SIG-M5 (cell line): ENCODE data around the gene LETM1.

Experiments
- DNase-seq: peaks from one replicate; lab custom pipeline; 2025; lab: John Stamatoyannopoulos, UW

The LETM1 gene

GRCh38 chr4:1825326-1825725, 30.6 kb downstream of the LETM1 start:
- DNase-seq: no peak

- no peak for DNase-seq
Observed at GRCh38 chr4:1824746-1825145, 31.2 kb downstream of the LETM1 start.

GRCh38 chr4:1823545-1823932, 32.4 kb downstream of the LETM1 start:
- no peak for DNase-seq

- DNase-seq: no peak
Observed at GRCh38 chr4:1822568-1823544, 33.1 kb downstream of the LETM1 start.

- no peak for DNase-seq
Observed at GRCh38 chr4:1821679-1822567, 34.0 kb downstream of the LETM1 start.

- no peak for DNase-seq
Observed at GRCh38 chr4:1819816-1820215, 36.1 kb downstream of the LETM1 start.

- DNase-seq: no peak
Observed at GRCh38 chr4:1819284-1819683, 36.7 kb downstream of the LETM1 start.

- no peak for DNase-seq
Observed at GRCh38 chr4:1815997-1816860, 39.7 kb downstream of the LETM1 start.

- DNase-seq: no peak
Observed at GRCh38 chr4:1815096-1815996, 40.6 kb downstream of the LETM1 start.

GRCh38 chr4:1814453-1814852, 41.5 kb downstream of the LETM1 start:
- no peak for DNase-seq

GRCh38 chr4:1813915-1814314, 42.0 kb downstream of the LETM1 start:
- DNase-seq: no peak

GRCh38 chr4:1813231-1813630, 42.7 kb downstream of the LETM1 start:
- DNase-seq: no peak

- DNase-seq: no peak
Observed at GRCh38 chr4:1812720-1813119, 43.2 kb downstream of the LETM1 start.

GRCh38 chr4:1810765-1811164, 45.2 kb downstream of the LETM1 start:
- no peak for DNase-seq

- DNase-seq: no peak
Observed at GRCh38 chr4:1809754-1810502, 46.0 kb downstream of the LETM1 start.

GRCh38 chr4:1808851-1809753, 46.9 kb downstream of the LETM1 start:
- DNase-seq: no peak

- DNase-seq: no peak
Observed at GRCh38 chr4:1808396-1808795, 47.6 kb downstream of the LETM1 start.

- no peak for DNase-seq
Observed at GRCh38 chr4:1807332-1807777, 48.6 kb downstream of the LETM1 start.
